Suprapubic skin (tissue), 4 donors: ENCODE data around the gene LMAN1L. TPM values are rescaled to one million over a fixed set of nuclear protein-coding genes. Genes with fewer than 3 reads are reported as not detected.
A peak's percentile ranks its signal among the peaks of the same experiment; 100 is the strongest.
"Not testable (repeated sequence)": the region's sequence is repeated elsewhere in the genome, so short reads cannot be mapped to it uniquely, and the experiment has no call there.

Experiments
- DNase-seq, 2 donors: peaks; one replicate each; pipeline ENCODE4 v3.0.0-alpha.2; 2019; ENCODE audit warnings: low spot score in 2 of 2
- H3K27ac ChIP-seq: fragments of 200-600 bp; sonication (generic); one replicate; pipeline ENCODE4 v1.5.1; 2019
- H3K27me3 ChIP-seq: fragments of 200-600 bp; sonication (generic); one replicate; pipeline ENCODE4 v1.5.1; 2019
- H3K36me3 ChIP-seq: fragments of 200-600 bp; sonication (generic); one replicate; pipeline ENCODE4 v1.5.1; 2019
- H3K4me1 ChIP-seq: fragments of 200-600 bp; sonication (generic); one replicate; pipeline ENCODE4 v1.5.1; 2019
- H3K4me3 ChIP-seq: fragments of 200-600 bp; sonication (generic); one replicate; pipeline ENCODE4 v1.5.1; 2019; ENCODE audit warnings: mild to moderate bottlenecking
- H3K9me3 ChIP-seq: fragments of 200-600 bp; sonication (generic); one replicate; pipeline ENCODE4 v1.5.1; 2019
- CTCF ChIP-seq, 2 donors: fragments of 200-600 bp in 1 of 2; fragments of 450-650 bp in 1 of 2; sonication (generic) in 1 of 2; IDR thresholded peaks; one replicate each; pipeline ENCODE4 v1.5.1; 2016 to 2019; ENCODE audit warnings: antibody characterized with exemption in 2 of 2, mild to moderate bottlenecking in 1 of 2, moderate library complexity in 1 of 2
- EP300 ChIP-seq: sonication (generic); formaldehyde crosslinking; IDR thresholded peaks from one replicate; pipeline ENCODE4 v1.6.1; 2017; ENCODE audit warnings: antibody characterized with exemption
- POLR2A ChIP-seq, 2 donors: fragments of 450-650 bp; IDR thresholded peaks; one replicate each; pipeline ENCODE4 v1.6.1; 2017; ENCODE audit warnings: antibody characterized with exemption in 2 of 2, mild to moderate bottlenecking in 2 of 2, moderate library complexity in 2 of 2
- POLR2AphosphoS5 ChIP-seq, 3 donors: sonication (generic); formaldehyde crosslinking; IDR thresholded peaks; one replicate each; pipeline ENCODE4 v1.6.1; 2017; ENCODE audit warnings: antibody characterized with exemption in 3 of 3
- WGBS: methylation state at CpG from one replicate; pipeline ENCODE4 v1.1.5; 2018; 5-methylcytosine and 5-hydroxymethylcytosine counted together
- total RNA-seq, 4 donors: library from RNA; depleted of rRNA; stranded (reverse); fragments of >200 nt; gene quantifications; one replicate each; pipeline ENCODE4 v1.1.0, GENCODE V29; 2016

LMAN1L gene
- total RNA-seq, 4 donors from 2014 or later = 0.42 TPM; not detected in 3

- Histone ChIP-seq H3K4me1 (peaks cover 74% of the 10 kb centered on the region), H3K27me3 (no peaks in the 10 kb centered on the region), H3K9me3 (no peaks in the 10 kb centered on the region), H3K4me3 (peak overlapping the region; percentile 84), H3K27ac (peak overlapping the region; percentile 94), H3K36me3 (no peaks in the 10 kb centered on the region)
- DNase-seq = no peak
- TF ChIP-seq POLR2A (IDR thresholded peaks at IDR 0.05) (no peak), EP300 (no peak), POLR2AphosphoS5 (IDR thresholded peaks at IDR 0.05) (no peak), CTCF (IDR thresholded peaks at IDR 0.05) (no peak)
- WGBS = 6% methylated on average over 11 of the region's 13 CpGs
Observed at GRCh38 chr15:74783072-74783807, 29.4 kb upstream of the LMAN1L start.

- Histone ChIP-seq H3K27me3 (no peaks in the 10 kb centered on the region), H3K4me1 (peaks cover 80% of the 10 kb centered on the region), H3K4me3 (peak overlapping the region; percentile 84), H3K36me3 (no peaks in the 10 kb centered on the region), H3K27ac (peak overlapping the region; percentile 94), H3K9me3 (no peaks in the 10 kb centered on the region)
- WGBS = 29% methylated on average over 3 of the region's 3 CpGs
- no peak for DNase-seq
- TF ChIP-seq CTCF (IDR thresholded peaks at IDR 0.05) (no peak), EP300 (no peak)
Observed at GRCh38 chr15:74783808-74784175, 28.8 kb upstream of the LMAN1L start.

GRCh38 chr15:74784426-74785193 is 28.0 kb upstream of the LMAN1L start:
- Histone ChIP-seq H3K36me3 (no peaks in the 10 kb centered on the region), H3K4me3 (peak overlapping the region; percentile 84), H3K4me1 (peaks cover 88% of the 10 kb centered on the region), H3K27me3 (no peaks in the 10 kb centered on the region), H3K27ac (peak overlapping the region; percentile 33), H3K9me3 (no peaks in the 10 kb centered on the region)
- TF ChIP-seq POLR2A (IDR thresholded peaks at IDR 0.05) (no peak), POLR2AphosphoS5 (IDR thresholded peaks at IDR 0.05) (no peak), CTCF (IDR thresholded peaks at IDR 0.05) (no peak), EP300 (no peak)
- WGBS = 60% methylated on average over 8 of the region's 8 CpGs
- no peak for DNase-seq

- Histone ChIP-seq H3K36me3 (no peaks in the 10 kb centered on the region), H3K27ac (peak overlapping the region; percentile 33), H3K9me3 (no peaks in the 10 kb centered on the region), H3K4me3 (no peak overlapping the region), H3K27me3 (no peaks in the 10 kb centered on the region), H3K4me1 (peaks cover 93% of the 10 kb centered on the region)
- WGBS = 68% methylated on average over 13 of the region's 13 CpGs
- no peak for TF ChIP-seq POLR2AphosphoS5 (IDR thresholded peaks at IDR 0.05)
- TF ChIP-seq POLR2A (IDR thresholded peaks at IDR 0.05) = no peak
- TF ChIP-seq CTCF (IDR thresholded peaks at IDR 0.05) = no peak
- TF ChIP-seq EP300 = no peak
- no peak for DNase-seq
Observed at GRCh38 chr15:74785194-74786032, 27.2 kb upstream of the LMAN1L start.

GRCh38 chr15:74786081-74786480 is 26.6 kb upstream of the LMAN1L start:
- H3K9me3 ChIP-seq, H3K4me3 ChIP-seq, DNase-seq, H3K36me3 ChIP-seq, H3K27me3 ChIP-seq: not testable (repeated sequence)
- H3K4me1 ChIP-seq = peaks cover 93% of the 10 kb centered on the region
- peak overlapping the region; percentile 71 for H3K27ac ChIP-seq
- WGBS = 49% methylated on average over 11 of the region's 12 CpGs
